ENCODE measurements around the gene ACE. TPM values are rescaled to one million over a fixed set of nuclear protein-coding genes. Genes with fewer than 3 reads are reported as not detected.

Gene ACE
- total RNA-seq, 3 donors from 2014 or later = 2.6 to 13.9 (median 9.1) TPM

DNA sequence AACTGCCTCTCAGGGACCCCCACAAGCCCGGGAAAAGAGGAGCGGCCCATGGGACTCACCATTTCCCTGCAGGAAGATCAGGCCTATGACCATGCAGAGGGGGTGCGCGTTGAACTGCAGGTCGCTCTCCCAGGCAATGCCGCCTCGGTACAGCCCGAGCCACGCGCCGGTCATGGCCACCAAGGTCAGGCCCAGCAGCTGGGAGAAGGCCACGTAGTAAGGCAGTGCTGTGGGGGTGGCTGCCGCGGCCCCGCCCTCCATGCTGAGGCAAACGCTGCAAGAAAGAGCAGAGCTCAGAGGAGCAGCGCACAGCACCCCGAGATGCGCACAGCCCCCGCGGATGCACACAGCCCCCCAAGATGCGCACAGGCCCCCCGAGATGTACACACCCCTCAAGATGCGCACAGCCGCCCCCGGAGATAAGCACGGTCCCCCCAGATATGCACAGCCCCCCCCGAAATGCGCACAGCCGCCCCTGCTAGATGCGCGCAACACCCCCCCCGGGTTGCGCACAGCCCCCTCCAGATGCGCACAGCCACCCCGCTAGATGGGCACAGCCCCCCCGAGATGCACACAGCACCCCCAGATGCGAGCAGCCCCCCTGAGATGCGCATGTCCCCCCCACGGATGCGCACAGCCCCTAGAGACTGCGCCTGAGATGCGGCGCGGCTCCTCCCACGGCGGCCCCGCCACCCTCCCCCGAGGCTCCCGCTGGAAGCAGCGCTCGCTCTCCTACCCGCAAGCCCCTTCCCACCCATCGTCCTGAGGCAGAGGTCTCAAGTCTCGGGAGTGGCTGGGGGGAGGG, 39.4 kb upstream of the ACE start:
- DNase-seq (ENCODE audit: low spot score in 2 of 2) = no peak
- peaks cover 18 to 36% of the 10 kb centered on the region in 2 donors for H3K4me1 ChIP-seq
- TF ChIP-seq POLR2AphosphoS5 (IDR thresholded peaks at IDR 0.05) = no peak
- TF ChIP-seq, protein P1, sequence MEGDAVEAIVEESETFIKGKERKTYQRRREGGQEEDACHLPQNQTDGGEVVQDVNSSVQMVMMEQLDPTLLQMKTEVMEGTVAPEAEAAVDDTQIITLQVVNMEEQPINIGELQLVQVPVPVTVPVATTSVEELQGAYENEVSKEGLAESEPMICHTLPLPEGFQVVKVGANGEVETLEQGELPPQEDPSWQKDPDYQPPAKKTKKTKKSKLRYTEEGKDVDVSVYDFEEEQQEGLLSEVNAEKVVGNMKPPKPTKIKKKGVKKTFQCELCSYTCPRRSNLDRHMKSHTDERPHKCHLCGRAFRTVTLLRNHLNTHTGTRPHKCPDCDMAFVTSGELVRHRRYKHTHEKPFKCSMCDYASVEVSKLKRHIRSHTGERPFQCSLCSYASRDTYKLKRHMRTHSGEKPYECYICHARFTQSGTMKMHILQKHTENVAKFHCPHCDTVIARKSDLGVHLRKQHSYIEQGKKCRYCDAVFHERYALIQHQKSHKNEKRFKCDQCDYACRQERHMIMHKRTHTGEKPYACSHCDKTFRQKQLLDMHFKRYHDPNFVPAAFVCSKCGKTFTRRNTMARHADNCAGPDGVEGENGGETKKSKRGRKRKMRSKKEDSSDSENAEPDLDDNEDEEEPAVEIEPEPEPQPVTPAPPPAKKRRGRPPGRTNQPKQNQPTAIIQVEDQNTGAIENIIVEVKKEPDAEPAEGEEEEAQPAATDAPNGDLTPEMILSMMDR (IDR thresholded peaks at IDR 0.05) = no peak
- TF ChIP-seq POLR2A (IDR thresholded peaks at IDR 0.05) = no peak
- no peaks in the 10 kb centered on the region for H3K27me3 ChIP-seq
- H3K27ac ChIP-seq = peak overlapping the region; percentile 78 to 85
- intact Hi-C loops (cut with DNase I; ENCODE audit: low total_unique reads) = no loop called here
- H3K4me3 ChIP-seq = peak overlapping the region in 2 of 3 donors; percentile 29 to 40
- H3K36me3 ChIP-seq = no peaks in the 10 kb centered on the region
- H3K9me3 ChIP-seq = no peaks in the 10 kb centered on the region

DNA sequence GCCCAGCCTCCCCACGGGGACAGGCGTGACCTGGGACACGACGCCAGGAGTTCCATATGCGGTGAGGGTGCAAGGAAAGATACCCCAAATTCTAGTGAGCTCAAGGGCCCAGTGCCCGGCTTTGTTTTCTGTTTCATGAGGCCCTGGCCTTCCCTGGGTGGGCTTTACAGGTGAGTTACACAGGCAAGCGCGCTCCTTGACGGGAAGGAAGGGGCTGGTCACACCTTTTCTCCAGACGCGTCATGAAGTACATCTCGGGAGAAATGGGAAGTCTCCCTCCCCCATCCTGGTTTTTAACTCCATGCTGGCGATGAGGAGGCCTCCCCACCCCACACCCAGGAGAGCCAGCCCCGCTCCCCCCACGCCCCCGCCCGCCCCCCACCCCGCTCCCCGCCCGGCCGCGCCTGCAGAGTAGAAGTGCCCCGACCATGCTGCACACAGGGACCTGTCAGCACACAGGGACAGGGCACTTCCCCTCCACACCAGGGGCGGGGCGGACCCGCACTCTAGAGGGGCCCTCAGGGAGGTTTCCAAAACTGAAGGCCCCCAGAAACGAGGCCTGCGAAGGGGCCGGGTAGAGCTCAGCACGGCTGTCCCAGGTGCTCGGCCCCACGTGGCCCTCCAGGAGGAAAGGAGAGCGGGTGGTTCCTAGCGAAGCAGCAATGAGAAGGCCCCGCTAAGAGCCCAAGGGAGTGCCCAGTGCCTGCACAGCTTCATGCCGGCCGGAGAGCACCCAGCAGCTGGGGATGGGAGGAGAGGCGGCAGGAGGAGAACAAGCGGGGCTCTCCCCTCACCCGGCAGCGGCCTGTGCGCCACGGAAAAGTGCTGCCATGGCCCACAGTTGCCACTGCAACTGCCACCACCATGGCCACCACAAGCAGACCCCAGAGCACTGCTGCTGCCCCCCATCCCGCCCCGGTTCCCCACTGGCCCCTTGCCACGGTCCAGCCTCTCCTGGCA, 38.5 kb upstream of the ACE start:
- H3K4me1 ChIP-seq = peaks cover 18 to 36% of the 10 kb centered on the region in 2 donors

DNA sequence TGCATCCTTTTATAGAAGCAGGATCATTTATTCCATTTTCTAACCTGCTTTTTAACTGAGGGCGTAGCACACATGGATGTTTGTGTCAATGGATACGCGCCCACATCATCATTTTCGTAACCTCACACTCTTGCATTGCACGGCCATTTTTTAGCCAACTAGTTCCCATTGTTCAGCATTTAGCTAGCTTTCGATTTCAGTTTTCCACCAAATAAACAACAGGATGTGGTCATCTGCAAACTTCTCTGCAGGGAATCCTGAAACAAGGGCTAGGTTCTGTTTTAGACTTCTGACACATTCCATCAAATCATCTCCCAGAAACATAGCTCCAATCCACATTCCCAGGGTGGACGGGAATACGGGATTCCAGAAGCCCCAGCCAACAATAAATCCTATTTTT, 37.2 kb upstream of the ACE start:
- Histone ChIP-seq H3K4me1 (peaks cover 18 to 37% of the 10 kb centered on the region in 2 donors), H3K27me3 (no peaks in the 10 kb centered on the region), H3K36me3 (no peaks in the 10 kb centered on the region), H3K9me3 (no peaks in the 10 kb centered on the region), H3K4me3 (peak overlapping the region in 1 of 3 donors; percentile 30), H3K27ac (peak overlapping the region; percentile 62 to 72)
- TF ChIP-seq POLR2AphosphoS5 (IDR thresholded peaks at IDR 0.05) (no peak), POLR2A (IDR thresholded peaks at IDR 0.05) (no peak)
- TF ChIP-seq, protein P1 (IDR thresholded peaks at IDR 0.05) = no peak
- intact Hi-C loops (cut with DNase I; ENCODE audit: low total_unique reads) = no loop called here
- DNase-seq (ENCODE audit: low spot score in 2 of 2) = no peak

More for the DNA sequence above, 38.5 kb upstream of the ACE start:
- no peak for DNase-seq (ENCODE audit: low spot score in 2 of 2)
- Histone ChIP-seq H3K27me3 (no peaks in the 10 kb centered on the region), H3K36me3 (no peaks in the 10 kb centered on the region), H3K4me3 (peak overlapping the region in 1 of 3 donors; percentile 29), H3K9me3 (no peaks in the 10 kb centered on the region), H3K27ac (peak overlapping the region; percentile 62 to 85)
- no peak for TF ChIP-seq POLR2A (IDR thresholded peaks at IDR 0.05)
- no peak for TF ChIP-seq POLR2AphosphoS5 (IDR thresholded peaks at IDR 0.05)
- TF ChIP-seq, protein P1 (IDR thresholded peaks at IDR 0.05) = no peak
- intact Hi-C loops (cut with DNase I; ENCODE audit: low total_unique reads) = no loop called here

- TF ChIP-seq POLR2A (IDR thresholded peaks at IDR 0.05) (no peak), POLR2AphosphoS5 (IDR thresholded peaks at IDR 0.05) (no peak)
- TF ChIP-seq, protein P1 (IDR thresholded peaks at IDR 0.05) = no peak
- intact Hi-C loops (cut with DNase I; ENCODE audit: low total_unique reads) = no loop called here
Observed at GRCh38 chr17:63440127-63440769, 36.6 kb upstream of the ACE start.

More at GRCh38 chr17:63440127-63440769, 36.6 kb upstream of the ACE start:
- Histone ChIP-seq H3K36me3 (no peaks in the 10 kb centered on the region), H3K27me3 (no peaks in the 10 kb centered on the region), H3K27ac (peak overlapping the region; percentile 62 to 72), H3K9me3 (no peaks in the 10 kb centered on the region), H3K4me3 (peak overlapping the region in 1 of 3 donors; percentile 30), H3K4me1 (peaks cover 15 to 36% of the 10 kb centered on the region in 2 donors)
- no peak for DNase-seq (ENCODE audit: low spot score in 2 of 2)

Data from breast epithelium (tissue), 4 donors.